Amniotic stem cell (primary cell): ENCODE data around the gene MTAP.
"Not testable (repeated sequence)": the region's sequence is repeated elsewhere in the genome, so short reads cannot be mapped to it uniquely, and the experiment has no call there.

Experiments used
- DNase-seq: peaks from one replicate; lab custom pipeline; 2025; lab: John Stamatoyannopoulos, UW

MTAP gene

DNA sequence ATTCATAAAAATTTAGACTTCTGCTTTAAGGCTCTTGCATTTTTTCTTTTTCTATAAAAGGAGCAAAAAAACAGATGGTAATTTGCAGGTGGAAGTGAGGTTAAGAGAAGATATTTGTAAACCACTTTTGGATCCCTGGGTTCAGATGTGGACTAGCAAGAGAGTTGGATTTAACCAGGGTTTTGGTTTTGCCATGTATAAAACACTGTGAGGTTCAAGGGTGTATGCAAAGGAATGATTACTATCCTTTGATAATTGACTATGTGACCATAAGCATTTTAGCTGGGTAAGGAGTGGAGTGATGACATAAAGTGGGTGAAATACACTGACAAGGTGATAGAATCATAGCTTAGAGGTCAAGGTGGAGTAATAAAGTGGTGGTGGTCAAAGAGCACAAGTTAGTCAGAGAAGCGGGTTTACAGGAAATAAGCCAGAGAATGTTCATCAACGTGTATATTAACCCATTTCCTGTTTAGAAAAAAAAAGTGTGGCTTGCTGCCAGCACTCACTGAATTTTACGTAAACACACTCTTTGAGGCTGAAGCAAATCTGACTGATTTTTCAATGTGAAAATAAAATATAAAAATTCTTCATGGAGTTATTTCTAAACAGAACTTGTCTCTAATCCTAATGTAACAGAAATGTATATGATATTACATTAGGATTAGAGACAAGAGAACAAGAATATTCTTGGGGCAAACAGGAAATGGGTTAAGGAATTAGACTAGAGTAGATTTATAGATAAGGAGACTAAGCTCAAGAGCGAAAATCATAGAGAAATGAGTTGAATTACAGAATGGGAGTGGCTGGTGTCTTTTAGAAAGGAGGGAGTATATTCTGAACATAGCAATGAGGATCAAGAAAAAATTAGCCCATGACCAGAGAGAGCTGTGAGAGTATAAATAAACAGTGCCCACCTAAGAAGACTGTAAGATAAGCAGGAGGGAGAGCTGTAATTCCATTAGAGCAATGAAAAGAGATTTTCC, 117.2 kb downstream of the MTAP start:
- DNase-seq: no peak

DNA sequence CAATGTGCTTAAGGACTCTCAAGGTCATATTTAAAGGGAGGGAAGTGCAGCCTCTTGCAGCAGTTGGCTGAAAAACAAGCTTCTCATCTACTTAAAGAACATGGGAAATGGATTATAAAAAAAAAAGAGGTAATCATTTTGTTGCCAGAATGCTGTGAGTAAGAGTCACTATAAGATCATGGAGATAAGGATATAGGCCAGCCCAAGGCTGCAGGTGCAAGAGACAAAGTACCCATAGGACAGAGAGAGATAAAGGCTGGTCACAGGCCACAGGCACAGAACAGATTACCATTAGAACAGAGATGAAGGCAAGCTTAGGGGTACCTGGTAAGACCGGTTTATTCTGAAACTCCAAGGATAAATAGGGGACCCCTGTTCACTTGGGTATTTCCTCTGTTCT, 121.3 kb downstream of the MTAP start:
- DNase-seq: no peak

DNA sequence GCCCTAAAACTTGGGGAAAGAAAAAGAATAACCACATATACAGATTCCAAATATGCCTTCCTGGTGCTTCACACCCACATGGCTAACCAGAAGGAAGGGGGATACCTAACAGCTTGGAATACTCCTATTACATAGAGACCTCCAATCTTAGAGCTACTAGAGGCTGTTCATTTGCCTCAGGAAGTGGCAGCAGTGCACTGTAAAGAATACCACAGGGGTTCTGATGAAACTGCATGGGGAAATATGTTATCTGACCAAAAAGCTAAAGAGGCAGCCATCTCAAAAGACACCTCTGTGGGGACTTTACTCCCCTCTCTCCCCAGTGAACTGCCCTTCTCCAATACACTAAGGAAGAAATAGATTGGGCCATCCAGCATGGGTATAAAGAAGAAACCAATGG, 125.3 kb downstream of the MTAP start:
- DNase-seq: no peak

DNA sequence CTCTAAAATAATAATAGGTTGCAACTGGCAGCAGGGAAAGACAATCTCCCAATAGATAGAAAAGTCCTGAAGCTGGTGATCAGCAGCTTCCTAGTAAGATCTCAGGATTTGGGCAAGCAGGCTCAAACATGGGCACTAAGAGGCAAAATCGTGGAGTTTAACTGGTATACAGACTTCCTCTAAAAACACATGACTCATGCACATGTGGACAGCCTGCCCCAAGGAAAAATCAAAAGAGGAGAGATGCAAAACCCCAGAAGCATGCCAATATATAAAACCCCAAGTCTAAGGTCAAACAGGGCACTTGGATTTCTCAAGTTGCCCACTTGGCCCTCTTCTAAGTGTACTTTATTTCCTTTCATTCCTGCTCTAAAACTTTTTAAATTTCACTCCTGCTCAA, 129.0 kb downstream of the MTAP start:
- no peak for DNase-seq

- no peak for DNase-seq
These were observed 130.8 kb downstream of the MTAP start for GRCh38 chr9:21933281-21933680.

DNA sequence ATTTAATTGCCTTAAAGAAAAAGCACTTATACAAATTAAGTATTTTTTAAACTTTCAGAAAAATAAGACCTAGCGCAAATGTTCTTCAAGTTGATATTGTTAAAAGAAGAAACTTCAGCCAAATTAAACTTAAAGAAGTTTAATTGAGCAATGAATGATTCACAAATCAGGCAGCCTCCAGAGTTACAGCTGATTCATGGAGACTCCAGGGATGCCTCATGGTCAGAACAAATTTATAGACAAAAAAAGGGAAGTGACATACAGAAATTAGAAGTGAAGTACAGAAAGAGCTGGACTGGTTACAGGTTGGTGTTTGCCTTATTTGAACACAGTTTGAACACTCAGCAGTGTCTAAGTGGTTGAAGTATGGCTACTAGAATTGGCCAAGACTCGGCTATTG, 131.4 kb downstream of the MTAP start:
- no peak for DNase-seq

GRCh38 chr9:21935631-21936030, 133.2 kb downstream of the MTAP start:
- no peak for DNase-seq

GRCh38 chr9:21936161-21936560, 133.7 kb downstream of the MTAP start:
- DNase-seq: no peak

- DNase-seq: no peak
These were observed 139.0 kb downstream of the MTAP start for GRCh38 chr9:21941337-21941995.

GRCh38 chr9:21943464-21943863, 141.0 kb downstream of the MTAP start:
- no peak for DNase-seq

DNA sequence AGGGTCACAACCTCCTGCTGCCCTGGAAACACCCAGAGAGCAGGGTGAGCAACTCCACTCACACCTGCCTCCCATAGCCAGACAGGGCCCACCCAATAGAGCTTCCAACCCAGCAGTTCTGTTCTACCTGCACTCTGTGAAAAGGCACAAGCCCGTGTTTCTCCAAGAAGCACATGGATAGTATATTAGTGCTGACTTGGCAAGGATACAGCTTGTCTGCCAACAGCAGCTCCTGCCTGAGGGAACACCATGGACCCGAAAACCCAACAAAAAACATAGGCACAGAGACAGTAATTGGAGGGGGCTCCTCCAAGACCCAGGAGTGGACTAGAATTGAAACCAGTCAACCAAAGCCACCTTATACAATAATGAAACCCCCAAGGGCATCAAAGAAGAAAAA, 143.2 kb downstream of the MTAP start:
- no peak for DNase-seq

- no peak for DNase-seq
These were observed 156.4 kb downstream of the MTAP start for GRCh38 chr9:21958833-21959232.

- not testable (repeated sequence) for DNase-seq
These were observed 156.8 kb downstream of the MTAP start for GRCh38 chr9:21959268-21959667.

- no peak for DNase-seq
These were observed 159.1 kb downstream of the MTAP start for GRCh38 chr9:21961569-21961968.

GRCh38 chr9:21964925-21965385, 162.5 kb downstream of the MTAP start:
- no peak for DNase-seq

DNA sequence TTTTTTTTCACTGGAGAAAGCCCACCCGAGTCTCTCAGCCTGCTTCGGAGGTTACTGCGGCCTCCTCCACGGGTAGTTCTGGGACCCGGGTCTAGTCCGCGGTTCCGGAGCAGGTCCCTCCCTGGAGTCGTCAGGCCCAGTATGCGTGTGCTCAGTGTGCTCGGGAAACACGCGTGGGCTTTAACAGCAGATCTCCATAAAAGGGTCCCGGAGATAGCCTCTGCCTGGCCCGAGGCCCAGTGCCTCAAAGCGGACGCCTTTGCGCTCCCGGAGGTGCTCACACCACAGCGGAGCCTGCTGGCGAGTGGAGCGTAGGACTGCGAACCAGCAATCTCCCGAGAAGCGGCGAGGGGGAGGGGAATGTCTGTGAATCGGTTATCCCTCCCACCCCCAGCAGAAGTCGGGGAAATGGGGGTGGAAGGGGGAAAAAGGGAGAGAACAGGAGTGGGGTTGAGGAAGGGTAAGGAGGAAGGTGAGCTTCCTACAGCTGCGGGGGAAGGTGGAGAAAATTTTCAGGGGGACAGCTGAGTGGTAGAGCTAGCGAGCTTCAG, 163.0 kb downstream of the MTAP start:
- DNase-seq: peak; percentile 74

DNA sequence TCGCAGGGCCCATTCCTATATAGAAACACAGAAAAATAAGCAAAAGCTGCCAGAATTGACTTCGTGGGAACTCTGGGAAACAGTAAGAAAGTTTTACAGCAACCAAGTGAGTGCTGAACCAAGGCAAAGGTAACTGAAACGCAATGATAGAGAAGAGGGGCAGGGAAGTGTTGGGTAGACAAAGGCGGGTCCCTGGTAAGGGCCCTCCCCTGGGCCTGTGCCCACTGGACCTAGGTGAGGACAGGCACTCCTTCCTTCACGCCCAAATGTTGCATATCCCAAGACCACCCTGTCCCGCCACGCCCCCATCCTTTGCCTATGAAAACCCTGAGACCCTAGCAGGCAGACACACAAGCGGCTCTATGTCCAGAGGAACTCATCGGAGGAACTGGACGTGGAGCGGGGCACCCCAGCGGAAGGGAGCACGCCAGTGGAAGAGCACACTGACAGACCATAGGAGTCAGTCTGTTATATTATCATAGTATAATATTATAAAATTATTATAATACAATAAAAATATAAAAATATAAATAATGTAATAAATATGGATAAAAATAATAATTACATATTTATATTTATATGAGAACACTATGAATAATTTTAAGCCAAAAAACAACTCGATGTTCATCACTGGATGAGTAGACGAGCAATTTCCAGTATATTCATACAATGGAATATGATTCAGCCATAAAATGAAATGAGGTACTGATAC, 163.9 kb downstream of the MTAP start:
- DNase-seq: no peak

DNA sequence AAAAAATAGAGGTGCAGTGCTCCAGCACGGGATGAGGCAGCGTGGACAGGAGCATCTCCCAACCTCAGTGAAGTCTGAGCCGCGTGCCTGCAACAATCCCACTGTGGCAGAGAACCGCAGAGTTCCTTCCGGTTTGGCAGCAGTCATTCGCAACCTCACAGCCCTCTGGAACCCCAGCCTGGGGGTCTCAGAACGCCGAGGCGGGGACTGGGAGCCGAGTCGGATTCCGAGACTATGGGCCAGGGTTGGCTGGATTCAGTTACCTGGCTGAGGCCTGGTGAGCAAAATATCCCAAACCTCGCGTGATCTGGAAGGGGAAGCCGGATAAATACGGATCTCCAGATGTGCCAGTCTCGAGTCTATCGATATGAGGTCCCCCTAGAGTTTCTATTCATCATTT, 164.7 kb downstream of the MTAP start:
- no peak for DNase-seq

DNA sequence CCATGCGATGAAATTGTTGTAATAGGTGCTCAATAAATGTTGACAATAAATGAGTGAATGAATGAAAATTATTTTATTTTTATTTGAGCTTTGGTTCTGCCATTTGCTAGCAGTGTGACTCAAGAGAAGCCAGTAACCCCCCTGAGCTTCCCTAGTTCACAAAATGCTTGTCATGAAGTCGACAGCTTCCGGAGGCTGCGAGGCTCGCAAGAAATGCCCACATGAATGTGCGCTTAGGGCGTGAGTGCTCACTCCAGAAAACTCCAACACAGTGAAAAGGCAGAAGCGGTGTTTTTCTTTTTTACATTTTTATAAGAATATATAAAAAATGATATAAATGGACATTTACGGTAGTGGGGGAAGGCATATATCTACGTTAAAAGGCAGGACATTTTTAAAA, 165.3 kb downstream of the MTAP start:
- DNase-seq: no peak

- DNase-seq: no peak
These were observed 166.0 kb downstream of the MTAP start for GRCh38 chr9:21968331-21969010.
